Measurements from ENCODE around the gene ALK.

DNA sequence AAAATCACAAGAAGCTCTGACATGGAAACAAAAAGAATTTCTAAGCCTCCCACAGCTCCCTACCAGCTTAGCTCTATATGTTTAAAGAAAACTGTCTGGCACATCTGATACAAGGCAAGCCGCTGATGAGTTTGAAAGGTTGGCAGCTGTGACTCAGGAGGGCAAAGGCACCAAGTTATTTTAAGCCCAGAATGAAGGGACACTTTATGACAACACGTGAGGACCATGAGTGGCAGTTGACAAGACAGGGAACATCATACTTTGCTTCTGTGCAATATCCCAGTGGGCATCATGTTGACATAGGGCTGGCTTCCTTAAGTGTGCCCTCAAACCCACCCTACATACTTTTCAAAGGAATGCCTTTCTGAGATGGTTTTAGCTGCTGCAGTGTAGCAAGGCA lies 533.3 kb downstream of the ALK start:
- TF ChIP-seq EZH2 (IDR thresholded peaks at IDR 0.05) (no peak), POLR2AphosphoS5 (IDR thresholded peaks at IDR 0.05; ENCODE audit: borderline replicate concordance, low read depth, low read length) (no peak)
